GM21737 (cell line): Measurements from ENCODE around the gene CDKL1.

Source experiments
- ATAC-seq: cut with Tn5 transposase; IDR thresholded peaks from one replicate; pipeline ENCODE4 v1.9.1; 2021; ENCODE audit warnings: mild to moderate bottlenecking, moderate library complexity; ENCODE audit not compliant: unreplicated experiment

CDKL1 gene

DNA sequence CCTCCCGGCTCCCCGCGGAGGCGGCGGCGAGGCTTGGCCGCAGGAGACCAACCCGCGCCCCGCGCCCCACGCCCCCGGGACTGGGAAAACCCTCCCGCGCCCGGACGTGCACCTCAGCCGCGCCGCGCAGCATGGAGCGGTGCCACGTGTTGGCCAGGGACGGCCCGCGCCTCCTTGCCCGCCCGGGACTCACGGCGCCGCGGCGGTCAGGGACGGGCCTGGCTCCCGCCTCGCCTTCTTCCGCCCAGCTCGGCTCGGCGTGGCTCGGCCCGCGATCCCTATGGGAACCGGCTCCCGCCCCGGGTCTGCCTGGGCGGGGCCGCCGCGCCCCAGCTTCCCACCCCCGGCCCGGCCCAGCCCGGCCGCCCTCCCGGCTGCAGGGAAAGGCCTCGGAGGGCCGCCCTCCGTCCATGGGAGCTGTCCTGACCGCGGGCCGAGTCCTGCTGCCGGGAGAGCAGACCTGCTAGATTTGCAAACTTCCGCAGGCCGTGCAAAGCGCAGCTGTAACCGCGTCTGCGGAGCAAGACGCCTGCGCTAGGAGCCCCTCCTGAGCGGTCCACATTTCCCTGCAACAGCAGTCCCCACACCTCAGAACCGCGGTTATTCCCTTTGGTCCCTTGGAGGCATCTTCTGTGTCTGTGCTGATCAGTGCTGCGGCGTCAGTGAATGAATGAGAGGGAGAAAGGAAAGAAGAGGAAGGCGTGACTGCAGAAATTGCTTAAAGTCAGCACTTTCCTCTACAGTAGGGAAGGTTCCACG, at the start of gene CDKL1:
Gene CDKL1, minus strand, starts transcription at position 251 of the 759 bp plus-strand sequence. CDS start 1,013 bp downstream, outside the sequence.
- ATAC-seq, result peak; percentile 56

GRCh38 chr14:50434528-50434927, 37.8 kb upstream of the CDKL1 start:
- no peak for ATAC-seq

DNA sequence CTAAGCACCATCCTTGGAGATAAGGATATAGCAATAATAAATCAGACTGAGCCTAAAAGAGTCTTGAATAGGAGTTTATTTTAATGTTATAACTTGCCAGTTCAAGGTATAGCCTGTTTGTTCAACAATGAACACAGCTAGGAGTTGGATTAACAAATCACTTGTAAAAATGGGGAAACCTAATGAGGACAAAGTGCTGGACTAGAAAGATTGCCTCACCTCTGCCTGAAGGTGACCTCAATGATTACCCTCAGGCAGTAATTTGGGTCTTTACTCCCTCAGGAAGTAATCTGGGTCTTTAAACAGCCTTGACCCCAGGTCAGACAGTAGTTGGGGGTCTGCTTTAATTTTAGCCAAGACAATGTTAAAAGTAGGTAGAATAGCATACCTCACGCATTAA, 35.5 kb upstream of the CDKL1 start:
- ATAC-seq, result no peak

DNA sequence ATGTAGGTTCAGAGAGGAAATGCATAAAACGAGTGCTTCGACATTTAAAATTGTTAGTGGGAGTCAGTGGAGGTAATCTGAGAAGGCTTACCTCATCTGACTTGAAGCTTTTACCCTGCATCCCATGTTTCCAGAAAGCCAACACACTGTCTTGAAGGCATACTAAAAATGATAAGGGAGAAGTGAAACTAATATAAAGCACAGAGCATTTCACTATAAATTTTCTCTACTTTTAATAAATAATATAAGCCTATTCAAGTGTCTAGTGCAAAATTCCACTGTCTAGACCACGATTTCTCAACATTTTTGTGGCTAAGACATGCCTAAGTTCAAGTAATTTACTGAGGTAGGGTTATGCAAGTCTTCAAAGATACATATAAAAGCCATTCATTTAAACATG, 29.1 kb upstream of the CDKL1 start:
- no peak for ATAC-seq

DNA sequence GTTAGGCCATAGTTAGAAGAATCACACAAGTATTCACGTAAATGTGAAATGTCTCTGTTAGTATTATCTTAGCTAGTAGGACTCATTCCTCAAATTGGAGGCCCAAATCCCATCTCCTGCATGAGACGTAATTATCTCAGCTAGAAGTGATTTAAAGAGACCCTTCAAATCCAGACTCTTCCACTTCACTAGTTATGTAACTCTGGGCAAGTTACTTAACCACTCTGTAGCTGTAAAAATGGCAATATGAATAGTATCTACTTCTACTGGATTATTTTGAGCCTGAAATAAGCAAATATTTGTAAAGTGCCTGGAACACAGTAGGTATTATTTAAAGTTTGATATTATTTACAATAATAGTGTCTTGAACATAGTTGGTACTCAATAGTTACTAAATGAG, 28.4 kb upstream of the CDKL1 start:
- ATAC-seq, result no peak

DNA sequence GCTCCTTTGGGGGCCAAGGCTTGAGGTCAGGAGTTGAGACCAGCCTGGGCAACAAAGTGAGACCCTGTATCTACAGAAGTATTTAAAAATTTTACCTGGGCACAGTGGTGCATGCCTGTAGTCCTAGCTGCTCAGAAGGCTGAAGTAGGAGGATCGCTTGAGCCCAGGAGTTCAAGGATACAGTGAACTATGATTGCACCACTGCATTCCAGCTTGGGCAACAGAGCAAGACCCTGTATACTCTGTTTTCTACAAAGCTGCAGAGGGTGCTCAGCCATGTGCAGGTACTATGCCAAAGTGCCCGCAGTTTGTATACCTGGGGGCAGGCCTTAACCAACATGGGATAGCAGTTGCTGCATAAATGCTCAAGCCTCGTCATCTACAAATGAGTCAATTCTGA, 26.8 kb upstream of the CDKL1 start:
- ATAC-seq, result no peak

GRCh38 chr14:50421499-50421898, 24.8 kb upstream of the CDKL1 start:
- no peak for ATAC-seq

DNA sequence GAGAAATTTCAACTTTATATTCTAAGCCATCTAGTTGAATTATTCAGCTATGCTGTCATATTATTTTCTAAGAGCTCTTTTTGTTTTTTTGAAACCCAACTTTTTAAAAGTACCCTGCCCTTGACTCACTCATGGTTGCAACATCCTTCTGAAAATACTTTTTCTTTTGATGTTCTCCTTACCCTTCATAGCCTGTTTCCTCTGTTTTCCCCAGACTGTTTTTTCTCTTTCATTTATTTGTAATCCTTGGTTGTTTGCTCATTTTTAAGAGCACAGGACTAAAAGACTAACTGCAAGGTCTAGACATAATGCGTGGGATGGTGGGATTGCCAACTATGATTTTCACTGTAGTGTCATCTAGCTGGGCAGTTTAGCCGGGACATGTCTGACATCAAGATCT, 21.2 kb upstream of the CDKL1 start:
- ATAC-seq, result no peak

DNA sequence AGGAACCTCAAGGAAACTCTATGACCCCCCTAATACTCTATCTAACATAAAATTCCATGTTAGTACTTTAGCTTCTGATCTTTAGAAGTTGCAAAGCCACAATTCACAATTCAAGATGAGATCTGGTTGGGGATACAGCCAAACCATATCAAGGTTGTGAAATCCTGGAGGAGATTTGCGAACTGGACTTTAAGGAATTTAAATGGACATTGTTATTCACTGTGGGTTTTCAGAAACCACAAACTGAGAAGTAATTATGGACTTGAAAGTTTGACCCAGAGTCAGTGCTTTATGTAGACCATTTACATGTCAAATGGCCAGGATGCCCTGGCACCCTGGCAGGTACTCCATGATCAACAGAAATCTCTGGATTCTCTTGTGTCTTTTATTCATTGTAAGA, 14.2 kb upstream of the CDKL1 start:
- no peak for ATAC-seq

DNA sequence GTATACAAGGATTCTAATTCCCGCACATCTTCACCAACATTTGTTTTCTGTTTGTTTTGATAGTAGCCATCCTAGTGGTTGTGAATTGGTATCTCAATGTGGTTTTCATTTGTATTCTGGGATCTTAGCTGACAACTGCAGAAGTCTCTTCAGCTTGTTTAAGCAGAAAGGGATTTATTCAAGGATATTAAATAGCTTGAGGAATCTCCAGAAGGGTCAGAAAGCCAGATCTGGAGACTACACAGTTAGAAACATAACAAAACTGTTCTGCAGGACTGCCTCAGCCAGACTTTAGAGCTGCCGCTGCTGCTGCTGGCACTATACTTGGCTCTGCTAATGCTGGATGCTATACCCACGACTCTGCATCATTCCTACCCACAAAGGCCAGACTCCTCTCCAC, 13.4 kb upstream of the CDKL1 start:
- ATAC-seq, result no peak

GRCh38 chr14:50407111-50407812, 10.6 kb upstream of the CDKL1 start:
- no peak for ATAC-seq

- ATAC-seq, result no peak
Measured at GRCh38 chr14:50403419-50403818, 6.7 kb upstream of the CDKL1 start.

DNA sequence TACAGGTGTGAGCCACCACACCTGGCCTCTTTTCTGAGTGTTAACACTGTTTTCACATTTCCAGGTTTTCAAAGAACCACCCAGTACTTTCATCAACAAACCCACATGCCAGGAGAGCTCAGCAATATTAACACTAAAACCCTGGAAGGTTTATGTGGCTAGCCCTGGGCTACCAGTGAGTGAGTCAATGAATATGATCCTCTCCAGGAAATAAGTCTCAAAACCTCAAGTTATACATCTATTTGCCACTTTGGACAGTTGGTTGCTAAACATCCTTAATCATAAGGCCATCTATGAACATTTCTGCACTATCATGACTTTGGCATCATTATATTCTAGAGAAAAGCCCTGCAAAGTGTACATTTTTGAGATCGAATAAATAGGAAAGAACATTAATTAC, 6.3 kb upstream of the CDKL1 start:
- no peak for ATAC-seq

DNA sequence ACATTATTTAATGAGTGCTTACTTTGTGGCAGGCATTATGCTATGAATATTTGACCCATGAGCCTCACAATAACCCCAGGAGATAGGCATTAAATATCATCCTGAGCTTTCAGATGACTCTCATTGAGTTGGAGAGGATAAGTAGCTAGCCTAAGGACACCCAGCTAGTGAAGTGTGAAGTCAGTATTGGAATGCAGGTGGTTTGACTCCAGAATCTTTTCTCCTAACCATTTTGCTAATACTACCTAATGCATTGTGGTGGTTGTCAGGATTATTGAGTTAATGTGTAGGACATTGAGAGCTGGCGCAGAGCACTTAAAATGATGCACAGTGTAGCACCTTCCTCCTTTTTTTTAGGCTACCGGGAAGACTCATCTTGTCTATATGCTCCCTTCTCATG, 3.8 kb upstream of the CDKL1 start:
- ATAC-seq, result no peak

DNA sequence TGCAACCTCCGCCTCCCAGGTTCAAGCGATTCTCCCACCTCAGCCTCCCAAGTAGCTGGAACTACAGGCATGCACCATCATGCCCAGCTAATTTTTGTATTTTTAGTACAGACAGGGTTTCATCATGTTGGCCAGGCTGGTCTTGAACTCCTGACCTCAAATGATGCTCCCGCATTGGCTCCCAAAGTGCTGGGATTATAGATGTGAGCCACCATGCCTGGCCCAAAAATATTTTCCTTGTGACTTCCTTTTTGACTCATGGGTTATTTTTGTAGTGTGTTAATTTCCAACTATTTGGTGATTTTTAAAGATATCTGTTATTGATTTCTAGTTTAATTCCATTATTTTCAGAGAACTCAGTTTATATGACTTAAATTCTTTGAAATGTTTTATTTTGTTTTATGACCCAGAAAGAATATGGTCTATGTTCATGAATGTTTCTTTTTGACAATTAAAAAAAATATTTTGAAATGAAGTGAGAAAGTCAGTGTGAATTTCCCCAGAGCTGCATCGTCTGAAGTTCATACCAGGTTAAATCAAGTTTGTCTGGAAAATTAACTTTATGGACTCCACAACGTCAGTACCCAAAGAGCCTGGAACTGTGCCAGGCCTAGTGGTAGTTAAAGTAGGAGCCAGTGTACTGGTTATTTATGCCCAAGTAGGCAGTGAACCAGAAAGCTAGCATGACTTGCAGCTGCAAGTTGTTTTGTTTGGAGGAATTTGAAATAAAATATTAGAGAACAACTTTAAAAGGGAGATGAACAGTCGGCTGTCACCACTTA, 2.8 kb upstream of the CDKL1 start:
- no peak for ATAC-seq

DNA sequence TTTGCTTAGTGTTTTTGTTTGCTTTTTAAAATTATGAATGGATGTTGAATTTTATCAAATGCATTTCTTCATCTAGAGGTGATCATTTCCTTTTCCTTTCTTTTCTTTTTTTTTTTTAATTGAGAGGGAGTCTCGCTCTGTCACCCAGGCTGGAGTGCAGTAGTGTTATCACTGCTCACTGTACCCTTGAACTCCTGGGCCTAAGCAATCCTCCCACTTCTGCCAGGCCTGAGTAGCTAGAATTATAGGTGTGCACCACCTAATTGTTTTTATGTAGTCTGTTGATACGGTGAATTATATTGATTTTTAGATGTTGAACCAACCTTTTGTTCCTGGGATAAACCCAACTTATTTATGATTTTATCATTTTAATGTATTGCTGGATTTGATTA, 1.5 kb upstream of the CDKL1 start:
- ATAC-seq, result no peak

- ATAC-seq, result no peak
Measured at GRCh38 chr14:50397390-50398188, 908 bp upstream of the CDKL1 start.

- ATAC-seq, result no peak
Measured at GRCh38 chr14:50395448-50395847, 1.2 kb downstream of the CDKL1 start.

- ATAC-seq, result no peak
Measured at GRCh38 chr14:50394713-50395112, 2.0 kb downstream of the CDKL1 start.

- no peak for ATAC-seq
Measured at GRCh38 chr14:50389668-50390441, 6.8 kb downstream of the CDKL1 start.
